Tibial artery (tissue), 4 donors: ENCODE data around the gene ABCC2.

Experiments
- DNase-seq, 2 donors: peaks; one replicate each; pipeline ENCODE4 v3.0.0-alpha.2; 2019
- H3K27ac ChIP-seq, 2 donors: fragments of 200-600 bp; sonication (generic) in 1 of 2; 1 replicate in 1 of 2; 2 replicates in 1 of 2; pipeline ENCODE4 v1.5.1; 2018 to 2019; ENCODE audit warnings: mild to moderate bottlenecking in 1 of 2
- H3K27me3 ChIP-seq, 2 donors: fragments of 200-600 bp; sonication (generic) in 1 of 2; one replicate each; pipeline versions ENCODE4 v1.5.1 to v1.6.0; 2016 to 2019
- H3K36me3 ChIP-seq, 3 donors: fragments of 200-600 bp; sonication (generic) in 2 of 3; one replicate each; pipeline ENCODE4 v1.5.1; 2016 to 2019; ENCODE audit warnings: mild to moderate bottlenecking in 2 of 3
- H3K4me1 ChIP-seq, 4 donors: fragments of 200-600 bp; sonication (generic) in 2 of 4; 1 replicate in 3 of 4; 2 replicates in 1 of 4; pipeline ENCODE4 v1.5.1; 2016 to 2019
- H3K4me3 ChIP-seq, 2 donors: fragments of 200-600 bp; sonication (generic) in 1 of 2; 1 replicate in 1 of 2; 2 replicates in 1 of 2; pipeline ENCODE4 v1.5.1; 2018 to 2019; ENCODE audit warnings: mild to moderate bottlenecking in 2 of 2
- H3K9me3 ChIP-seq, 3 donors: fragments of 200-600 bp; sonication (generic) in 1 of 3; one replicate each; pipeline ENCODE4 v1.5.1; 2016 to 2019
- CTCF ChIP-seq, 2 experiments: fragments of 200-600 bp in 1 of 2; fragments of 450-650 bp in 1 of 2; IDR thresholded peaks; one replicate each; pipeline ENCODE4 v1.5.1; 2017 to 2019; ENCODE audit warnings: antibody characterized with exemption in 2 of 2, mild to moderate bottlenecking in 1 of 2, moderate library complexity in 1 of 2
- intact Hi-C: fragments of 100-400 bp; cut with DNase I; formaldehyde crosslinking; loops from one replicate; pipeline ENCODE4 v1.15.0; 2023; ENCODE audit warnings: low total_unique reads

The ABCC2 gene

GRCh38 chr10:99788598-99789256, 6.3 kb downstream of the ABCC2 start:
- H3K27me3 ChIP-seq: no peaks in the 10 kb centered on the region
- intact Hi-C loops: no loop called here
- DNase-seq: peak; percentile 77 to 81
- H3K4me1 ChIP-seq: peaks cover 0 to 25% (median 4%) of the 10 kb centered on the region in 4 donors
- peak overlapping the region; percentile 8 to 47 for H3K27ac ChIP-seq
- H3K4me3 ChIP-seq: no peak overlapping the region
- no peaks in the 10 kb centered on the region for H3K9me3 ChIP-seq
- H3K36me3 ChIP-seq: peaks cover 0 to 7% (median 0%) of the 10 kb centered on the region in 3 donors
- no peak for TF ChIP-seq CTCF (IDR thresholded peaks at IDR 0.05)

- no peak for DNase-seq
- intact Hi-C loops: no loop called here
- TF ChIP-seq CTCF (IDR thresholded peaks at IDR 0.05): no peak
- Histone ChIP-seq H3K9me3 (no peaks in the 10 kb centered on the region), H3K27ac (no peak overlapping the region), H3K4me3 (no peak overlapping the region), H3K36me3 (peaks cover 0 to 8% (median 5%) of the 10 kb centered on the region in 3 donors), H3K27me3 (no peaks in the 10 kb centered on the region), H3K4me1 (peaks cover 0 to 16% (median 2%) of the 10 kb centered on the region in 4 donors)
Measured at GRCh38 chr10:99791831-99792230, 9.4 kb downstream of the ABCC2 start.

GRCh38 chr10:99793819-99794218, 11.4 kb downstream of the ABCC2 start:
- no peaks in the 10 kb centered on the region for H3K27me3 ChIP-seq
- intact Hi-C loops: no loop called here

GRCh38 chr10:99796928-99797327, 14.5 kb downstream of the ABCC2 start:
- H3K9me3 ChIP-seq: no peaks in the 10 kb centered on the region
- no peak overlapping the region for H3K27ac ChIP-seq
- peaks cover 0 to 9% (median 8%) of the 10 kb centered on the region in 3 donors for H3K36me3 ChIP-seq
- DNase-seq: no peak
- no peak overlapping the region for H3K4me3 ChIP-seq
- no peaks in the 10 kb centered on the region for H3K27me3 ChIP-seq
- no peak for TF ChIP-seq CTCF (IDR thresholded peaks at IDR 0.05)
- H3K4me1 ChIP-seq: no peaks in the 10 kb centered on the region
- intact Hi-C loops: no loop called here

More at GRCh38 chr10:99793819-99794218, 11.4 kb downstream of the ABCC2 start:
- no peak overlapping the region for H3K4me3 ChIP-seq
- no peak for TF ChIP-seq CTCF (IDR thresholded peaks at IDR 0.05)
- H3K4me1 ChIP-seq: peaks cover 0 to 6% (median 2%) of the 10 kb centered on the region in 4 donors
- no peak overlapping the region for H3K27ac ChIP-seq
- peaks cover 0 to 9% (median 8%) of the 10 kb centered on the region in 3 donors for H3K36me3 ChIP-seq
- no peak for DNase-seq
- H3K9me3 ChIP-seq: no peaks in the 10 kb centered on the region

GRCh38 chr10:99798031-99798430, 15.6 kb downstream of the ABCC2 start:
- no peak overlapping the region for H3K4me3 ChIP-seq
- intact Hi-C loops: no loop called here
- peaks cover 0 to 9% (median 8%) of the 10 kb centered on the region in 3 donors for H3K36me3 ChIP-seq
- no peak for DNase-seq
- TF ChIP-seq CTCF (IDR thresholded peaks at IDR 0.05): no peak
- H3K27me3 ChIP-seq: no peaks in the 10 kb centered on the region
- no peak overlapping the region for H3K27ac ChIP-seq
- H3K4me1 ChIP-seq: no peaks in the 10 kb centered on the region
- H3K9me3 ChIP-seq: no peaks in the 10 kb centered on the region
